Cardiac fibroblast (primary cell): ENCODE measurements around the gene PTPRN2.

ENCODE experiments used
- DNase-seq, 2 donors: peaks; one replicate each; pipeline versions ENCODE4 v3.0.0 to v3.0.0-alpha.2; 2010; ENCODE audit warnings: low read depth in 2 of 2
- H3K4me3 ChIP-seq, 2 donors: replicated peaks in 1 of 2; 1 replicate in 1 of 2; 2 replicates in 1 of 2; pipeline ENCODE4 v1.5.1; 2011; ENCODE audit warnings: low read depth in 2 of 2, low read length in 2 of 2, mild to moderate bottlenecking in 2 of 2, moderate library complexity in 1 of 2
- TF ChIP-seq, protein P1 (sequence below): IDR thresholded peaks from one replicate; pipeline ENCODE4 v1.5.1; 2011; ENCODE audit warnings: low read depth, mild to moderate bottlenecking, low read length, inconsistent platforms

Gene PTPRN2

DNA sequence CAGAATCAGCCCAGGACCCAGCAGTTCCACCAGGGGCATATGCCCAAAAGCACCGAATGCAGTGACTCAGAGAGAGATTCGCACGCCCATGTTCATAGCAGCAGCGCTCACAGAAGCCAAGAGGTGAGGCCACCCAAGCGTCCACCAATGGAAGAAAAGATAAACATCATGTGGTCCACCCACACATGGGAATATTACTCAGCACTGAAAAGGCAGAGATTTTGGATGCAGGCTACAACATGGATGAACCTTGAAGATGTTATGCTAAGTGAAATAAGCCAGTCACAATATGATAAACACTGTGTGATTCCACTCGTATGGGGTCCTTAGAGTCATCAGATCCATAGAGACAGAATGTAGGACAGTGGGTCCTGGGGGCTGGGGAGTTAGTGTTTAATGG, 823.4 kb downstream of the PTPRN2 start:
- no peak overlapping the region for H3K4me3 ChIP-seq
- DNase-seq: no peak
- TF ChIP-seq, protein P1, sequence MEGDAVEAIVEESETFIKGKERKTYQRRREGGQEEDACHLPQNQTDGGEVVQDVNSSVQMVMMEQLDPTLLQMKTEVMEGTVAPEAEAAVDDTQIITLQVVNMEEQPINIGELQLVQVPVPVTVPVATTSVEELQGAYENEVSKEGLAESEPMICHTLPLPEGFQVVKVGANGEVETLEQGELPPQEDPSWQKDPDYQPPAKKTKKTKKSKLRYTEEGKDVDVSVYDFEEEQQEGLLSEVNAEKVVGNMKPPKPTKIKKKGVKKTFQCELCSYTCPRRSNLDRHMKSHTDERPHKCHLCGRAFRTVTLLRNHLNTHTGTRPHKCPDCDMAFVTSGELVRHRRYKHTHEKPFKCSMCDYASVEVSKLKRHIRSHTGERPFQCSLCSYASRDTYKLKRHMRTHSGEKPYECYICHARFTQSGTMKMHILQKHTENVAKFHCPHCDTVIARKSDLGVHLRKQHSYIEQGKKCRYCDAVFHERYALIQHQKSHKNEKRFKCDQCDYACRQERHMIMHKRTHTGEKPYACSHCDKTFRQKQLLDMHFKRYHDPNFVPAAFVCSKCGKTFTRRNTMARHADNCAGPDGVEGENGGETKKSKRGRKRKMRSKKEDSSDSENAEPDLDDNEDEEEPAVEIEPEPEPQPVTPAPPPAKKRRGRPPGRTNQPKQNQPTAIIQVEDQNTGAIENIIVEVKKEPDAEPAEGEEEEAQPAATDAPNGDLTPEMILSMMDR: no peak

DNA sequence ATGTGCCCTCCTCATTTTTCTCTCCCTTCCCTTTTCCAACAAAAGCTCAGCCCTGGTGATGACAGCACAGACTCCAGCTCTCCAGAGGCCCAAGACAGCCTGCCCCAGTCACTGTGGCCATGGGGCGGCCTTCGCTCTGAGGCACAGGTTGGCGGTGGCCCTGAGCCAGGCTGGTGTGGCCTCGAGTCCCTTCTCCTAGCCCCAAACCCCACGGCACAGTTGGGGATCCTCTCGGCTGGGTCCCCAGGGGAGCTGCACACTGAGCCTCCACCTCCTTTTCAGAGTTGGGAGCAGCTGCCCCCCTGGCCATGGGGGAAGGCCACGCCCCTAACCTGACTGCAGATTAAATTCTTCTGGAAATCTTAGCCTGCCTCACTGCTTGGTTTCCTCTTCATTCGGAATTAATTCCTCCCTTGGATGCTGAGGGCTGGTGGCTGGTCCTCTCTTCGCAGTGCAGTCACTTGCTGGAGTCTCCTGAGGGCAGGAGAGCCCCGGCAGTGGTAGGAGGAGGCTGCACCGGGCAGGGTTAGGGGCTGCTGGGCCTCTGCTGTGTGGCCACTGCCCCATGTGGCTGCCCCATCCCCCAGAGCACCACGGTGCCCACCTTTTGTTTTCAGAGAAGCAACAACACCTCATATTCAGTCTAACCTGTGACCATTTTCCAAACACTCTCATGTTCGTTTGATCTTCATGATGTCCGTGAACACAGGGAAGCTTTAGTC, 824.2 kb downstream of the PTPRN2 start:
- no peak for DNase-seq
- no peak overlapping the region for H3K4me3 ChIP-seq
- TF ChIP-seq, protein P1: no peak

DNA sequence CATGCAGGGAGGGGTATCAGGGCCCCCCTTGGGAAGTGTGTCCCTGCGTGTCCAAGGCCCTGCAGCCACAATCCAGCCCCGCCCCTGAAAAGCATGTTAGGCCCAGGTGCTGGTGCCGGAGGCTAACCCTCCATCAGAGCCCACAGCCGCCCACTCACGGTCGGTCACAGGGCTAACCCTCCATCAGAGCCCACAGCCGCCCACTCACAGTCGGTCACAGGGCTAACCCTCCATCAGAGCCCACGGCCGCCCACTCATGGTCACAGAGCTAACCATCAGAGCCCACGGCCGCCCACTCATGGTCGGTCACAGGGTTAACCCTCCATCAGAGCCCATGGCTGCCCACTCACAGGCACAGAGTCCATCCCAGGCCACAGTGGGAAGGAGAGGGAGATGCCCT, 824.8 kb downstream of the PTPRN2 start:
- DNase-seq: no peak
- TF ChIP-seq, protein P1: no peak

DNA sequence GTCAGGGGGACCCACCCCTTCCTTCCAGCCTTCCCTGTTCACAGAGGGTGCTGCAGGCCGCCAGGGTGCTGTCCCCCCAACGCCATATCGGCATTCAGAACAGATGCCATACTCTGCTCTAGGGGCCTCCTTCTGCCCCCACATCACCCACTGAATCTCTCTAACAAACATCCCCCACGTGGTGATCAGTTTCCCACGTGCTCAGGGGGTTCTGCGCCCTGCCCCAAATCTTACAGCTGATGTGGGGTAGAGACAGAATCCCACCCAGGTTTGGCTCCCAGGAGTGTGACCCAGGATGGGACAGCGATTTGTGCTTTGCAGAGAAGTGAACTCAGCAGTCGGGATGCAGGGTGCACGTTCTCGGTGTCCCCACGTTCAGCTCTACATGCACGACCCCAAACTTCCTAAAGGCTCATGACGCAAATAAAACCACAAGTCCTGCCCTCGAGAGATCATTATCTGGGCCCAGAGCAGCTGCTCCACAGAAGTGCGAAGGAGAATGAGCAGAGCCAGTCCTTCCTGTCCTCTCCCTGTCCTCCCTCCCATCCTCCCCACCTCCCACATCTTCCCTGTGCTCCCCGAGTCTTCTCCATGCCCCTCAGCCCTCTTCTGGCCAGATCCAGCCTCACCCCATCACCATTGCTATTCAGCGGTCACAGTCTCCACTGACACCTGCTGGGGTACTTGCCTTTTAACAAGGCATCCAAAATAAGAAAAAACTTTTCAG, 827.5 kb downstream of the PTPRN2 start:
- TF ChIP-seq, protein P1: no peak
- no peak for DNase-seq

More for the DNA sequence above, 824.8 kb downstream of the PTPRN2 start:
- no peak overlapping the region for H3K4me3 ChIP-seq

DNA sequence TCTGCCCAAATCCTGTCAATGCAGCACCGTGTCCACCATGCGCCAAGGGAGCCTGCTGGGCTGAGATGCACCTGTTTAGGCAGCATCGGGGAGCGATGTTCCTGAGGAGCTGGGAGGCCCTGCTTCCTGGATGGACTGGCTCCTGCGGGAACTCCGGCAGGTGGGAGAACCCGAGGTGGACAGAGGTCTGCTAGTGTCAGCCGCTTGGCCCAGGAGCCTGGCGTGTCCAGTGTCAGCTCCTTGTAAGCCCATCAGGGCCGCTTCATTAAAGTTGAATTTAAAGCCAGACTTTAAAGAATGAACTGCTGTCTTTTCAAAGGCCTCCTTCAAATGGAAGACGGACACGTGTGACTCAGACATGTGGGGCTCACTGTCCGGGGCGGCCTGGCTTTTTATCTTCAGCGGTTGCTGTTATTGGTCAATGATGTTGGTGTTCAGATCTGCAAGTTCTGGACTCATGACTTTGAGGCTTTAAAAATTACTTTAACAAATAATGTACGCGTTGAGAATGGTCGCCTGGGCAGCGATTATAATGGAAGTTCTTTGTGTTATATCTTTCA, 828.3 kb downstream of the PTPRN2 start:
- TF ChIP-seq, protein P1: no peak
- no peak for DNase-seq
- no peak overlapping the region for H3K4me3 ChIP-seq

More for the DNA sequence above, 827.5 kb downstream of the PTPRN2 start:
- H3K4me3 ChIP-seq: no peak overlapping the region

DNA sequence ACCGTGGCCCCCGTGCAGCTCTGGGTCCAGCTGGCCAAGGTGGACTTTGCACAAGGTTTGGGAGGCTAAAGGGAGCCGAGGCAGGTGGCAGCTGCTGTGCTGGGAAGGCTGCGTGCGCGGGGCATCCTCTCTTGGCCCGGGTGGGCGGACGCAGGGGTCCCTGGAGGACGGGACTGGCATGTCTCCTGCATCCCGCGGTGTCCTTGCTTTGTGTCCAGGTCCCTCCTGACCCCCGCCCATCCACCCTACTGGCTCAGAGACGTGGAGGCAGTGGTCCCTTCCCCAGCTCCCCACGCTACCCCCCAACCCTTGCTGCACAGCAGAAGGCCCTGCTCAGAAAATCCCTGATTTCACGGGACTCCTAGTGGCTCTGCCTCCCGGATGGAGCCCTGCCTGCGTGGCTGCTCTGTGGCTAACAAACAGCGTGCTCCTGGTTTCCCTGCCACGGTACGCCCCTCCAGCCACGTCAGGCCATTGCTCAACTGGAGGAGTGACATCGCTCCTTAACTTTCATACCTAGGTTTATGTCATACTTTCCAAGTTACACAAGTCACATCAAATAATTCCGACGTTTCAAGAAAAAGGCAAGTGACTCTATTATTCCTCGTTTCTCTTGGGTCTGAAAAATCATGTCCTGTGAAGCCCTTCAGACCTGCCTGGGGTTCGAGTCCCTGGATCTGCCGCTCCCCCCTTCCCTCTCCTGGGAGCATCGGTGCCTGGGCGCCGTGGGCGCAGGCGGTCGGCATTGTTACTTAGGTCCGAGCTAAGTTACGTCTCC, 829.0 kb downstream of the PTPRN2 start:
- TF ChIP-seq, protein P1: no peak
- DNase-seq: no peak

More for the DNA sequence above, 829.0 kb downstream of the PTPRN2 start:
- H3K4me3 ChIP-seq: no peak overlapping the region
